Vagina (tissue), 2 donors: ENCODE measurements around the gene ANP32B.

ENCODE experiments used
- CTCF ChIP-seq, 3 experiments: fragments of 450-650 bp in 2 of 3; fragments of 200-600 bp in 1 of 3; sonication (generic) in 1 of 3; IDR thresholded peaks; one replicate each; pipeline ENCODE4 v1.5.1; 2017 to 2019; ENCODE audit warnings: antibody characterized with exemption in 3 of 3, mild to moderate bottlenecking in 2 of 3, moderate library complexity in 2 of 3
- POLR2A ChIP-seq, 2 donors: fragments of 450-650 bp; IDR thresholded peaks; one replicate each; pipeline ENCODE4 v1.6.1; 2017; ENCODE audit warnings: antibody characterized with exemption in 2 of 2, mild to moderate bottlenecking in 2 of 2, moderate library complexity in 2 of 2

- TF ChIP-seq POLR2A (IDR thresholded peaks at IDR 0.05) (no peak), CTCF (IDR thresholded peaks at IDR 0.05) (no peak)
Observed at GRCh38 chr9:98018347-98018746, 35.2 kb downstream of the ANP32B start.
